Caco-2 (cell line): ENCODE results near the gene PDGFRA. TPM values are rescaled to one million over a fixed set of nuclear protein-coding genes. Genes with fewer than 3 reads are reported as not detected.
A peak's percentile ranks its signal among the peaks of the same experiment; 100 is the strongest.

Experiments
- BruUV-seq: library from RNA; stranded (reverse); fragments of 400-500 nt; replicated peaks from 2 replicates; lab custom pipeline; 2021; lab: Mats Ljungman, UMichigan
- CTCF ChIA-PET: fragments of 300-600 bp; sonication (Branson Sonifier 250); formaldehyde crosslinking; loops from one replicate; lab custom pipeline; 2022; ENCODE audit warnings: antibody characterized with exemption; lab: Charles Lee
- POLR2A ChIA-PET: fragments of 300-600 bp; sonication (Branson Sonifier 250); formaldehyde crosslinking; loops from one replicate; lab custom pipeline; 2022; ENCODE audit warnings: antibody characterized with exemption; lab: Charles Lee
- DNase-seq, 2 experiments: peaks; one replicate each; pipeline versions ENCODE4 v3.0.0 to v3.0.0-alpha.2; 2020 to 2022
- H3K27me3 ChIP-seq: replicated peaks from 2 replicates; pipeline ENCODE4 v1.6.0; 2011; ENCODE audit warnings: low read length; ENCODE audit not compliant: control insufficient read depth, insufficient read depth
- H3K36me3 ChIP-seq: 2 replicates; pipeline ENCODE4 v1.5.1; 2011; ENCODE audit warnings: low read length; ENCODE audit not compliant: control insufficient read depth, insufficient read depth
- H3K4me1 ChIP-seq: fragments of 250-450 bp; sonication (Bioruptor Pico); 2 replicates; pipeline ENCODE4 v1.5.1; 2020; ENCODE audit warnings: mild to moderate bottlenecking
- H3K4me3 ChIP-seq: 2 replicates; pipeline ENCODE4 v1.5.1; 2011; ENCODE audit warnings: low read depth, mild to moderate bottlenecking, control low read depth, low read length
- H3K9me3 ChIP-seq: fragments of 250-450 bp; sonication (Bioruptor Pico); 2 replicates; pipeline ENCODE4 v1.5.1; 2020; ENCODE audit warnings: mild to moderate bottlenecking, moderate library complexity
- H3K27ac Mint-ChIP-seq: one replicate; pipeline ENCODE4 v1.8.0; 2022; ENCODE audit warnings: mixed read lengths; ENCODE audit not compliant: unreplicated experiment
- H3K27me3 Mint-ChIP-seq: one replicate; pipeline ENCODE4 v1.8.0; 2022; ENCODE audit warnings: mixed read lengths; ENCODE audit not compliant: insufficient read depth, unreplicated experiment
- H3K36me3 Mint-ChIP-seq: one replicate; pipeline ENCODE4 v1.8.0; 2022; ENCODE audit warnings: mild to moderate bottlenecking, mixed read lengths; ENCODE audit not compliant: insufficient read depth, unreplicated experiment
- H3K4me1 Mint-ChIP-seq: one replicate; pipeline ENCODE4 v1.8.0; 2022; ENCODE audit warnings: low read depth, mixed read lengths; ENCODE audit not compliant: unreplicated experiment
- H3K4me3 Mint-ChIP-seq: one replicate; pipeline ENCODE4 v1.8.0; 2022; ENCODE audit warnings: mild to moderate bottlenecking, moderate library complexity, mixed read lengths; ENCODE audit not compliant: unreplicated experiment
- H3K9me3 Mint-ChIP-seq: one replicate; pipeline ENCODE4 v1.8.0; 2022; ENCODE audit warnings: mixed read lengths; ENCODE audit not compliant: unreplicated experiment
- CTCF ChIP-seq, 2 experiments: fragments of 200-600 bp in 1 of 2; IDR thresholded peaks; 1 replicate in 1 of 2; 2 replicates in 1 of 2; pipeline versions ENCODE4 v1.5.1 to v1.8.0; 2011 to 2022; ENCODE audit warnings: antibody characterized with exemption in 1 of 2, control low read depth in 1 of 2, inconsistent platforms in 1 of 2, low read depth in 1 of 2, low read length in 1 of 2, mild to moderate bottlenecking in 1 of 2, moderate library complexity in 1 of 2; ENCODE audit not compliant: insufficient read depth in 1 of 2, severe bottlenecking in 1 of 2, unreplicated experiment in 1 of 2
- intact Hi-C: fragments of 100-400 bp; cut with micrococcal nuclease; formaldehyde crosslinking; loops from one replicate; pipeline ENCODE4 v1.10.0; 2022; ENCODE audit not compliant: unreplicated experiment
- total RNA-seq: library from RNA; stranded (reverse); gene quantifications from 2 replicates; pipeline ENCODE4 v1.2.3, GENCODE V29; 2022

The PDGFRA gene
- total RNA-seq, 1 experiment from 2014 or later = 97.4 TPM

GRCh38 chr4:54318904-54319303, 89.8 kb downstream of the PDGFRA start:
- Histone ChIP-seq H3K27me3 (no peaks in the 10 kb centered on the region; the same call in 1 of the 2 replicates), H3K4me1 (no peaks in the 10 kb centered on the region), H3K36me3 (no peaks in the 10 kb centered on the region), H3K4me3 (no peak overlapping the region), H3K9me3 (no peaks in the 10 kb centered on the region)
- Mint-ChIP-seq H3K36me3 (no peaks in the 10 kb centered on the region), H3K27me3 (no peaks in the 10 kb centered on the region), H3K9me3 (no peaks in the 10 kb centered on the region), H3K27ac (no peak overlapping the region), H3K4me3 (no peak overlapping the region), H3K4me1 (no peaks in the 10 kb centered on the region)
- DNase-seq = peak in 1 of 2 experiments; percentile 14
- TF ChIP-seq CTCF (IDR thresholded peaks at IDR 0.05; ENCODE audit: insufficient read depth in 1 of 2, low read depth in 1 of 2, low read length in 1 of 2, severe bottlenecking in 1 of 2, unreplicated experiment in 1 of 2) = peak; percentile 74 to 78
- intact Hi-C loops = no loop called here
- no TSS peak for BruUV-seq
- POLR2A ChIA-PET = interaction anchor here (0.6 kb wide), 1 partner anchor 714 kb away, joined by 3 read pairs; no protein-coding TSS in a partner anchor
- CTCF ChIA-PET = interaction anchor here (0.9 to 1.3 kb wide), 2 partner anchors 115 to 127 kb away, joined by 3 to 4 read pairs; no protein-coding TSS in a partner anchor

- no peaks in the 10 kb centered on the region for H3K9me3 Mint-ChIP-seq
- H3K27ac Mint-ChIP-seq = no peak overlapping the region
- H3K4me1 ChIP-seq = no peaks in the 10 kb centered on the region
- H3K36me3 ChIP-seq = no peaks in the 10 kb centered on the region
- no peaks in the 10 kb centered on the region for H3K27me3 Mint-ChIP-seq
- intact Hi-C loops = loop anchor here (5.0 kb wide), 1 partner anchor 336 kb away; the partner anchor contains the start of gene KIT
- no peaks in the 10 kb centered on the region for H3K4me1 Mint-ChIP-seq
- H3K36me3 Mint-ChIP-seq = no peaks in the 10 kb centered on the region
- H3K4me3 ChIP-seq = no peak overlapping the region
- POLR2A ChIA-PET = no interaction called here
- no peak for TF ChIP-seq CTCF (IDR thresholded peaks at IDR 0.05; ENCODE audit: insufficient read depth in 1 of 2, low read depth in 1 of 2, low read length in 1 of 2, severe bottlenecking in 1 of 2, unreplicated experiment in 1 of 2)
- no peaks in the 10 kb centered on the region for H3K27me3 ChIP-seq
- H3K9me3 ChIP-seq = no peaks in the 10 kb centered on the region
- CTCF ChIA-PET = interaction anchor here (0.6 kb wide), 1 partner anchor 864 kb away, joined by 3 read pairs; no protein-coding TSS in a partner anchor
- BruUV-seq = no TSS peak
- no peak for DNase-seq
- no peak overlapping the region for H3K4me3 Mint-ChIP-seq
These were observed 92.0 kb downstream of the PDGFRA start for GRCh38 chr4:54320826-54321685.

- DNase-seq = peak; percentile 75 to 79
These were observed 93.8 kb downstream of the PDGFRA start for GRCh38 chr4:54322818-54323417.

More at GRCh38 chr4:54322818-54323417, 93.8 kb downstream of the PDGFRA start:
- H3K9me3 Mint-ChIP-seq = no peaks in the 10 kb centered on the region
- no peak overlapping the region for H3K27ac Mint-ChIP-seq
- no peaks in the 10 kb centered on the region for H3K4me1 ChIP-seq
- TF ChIP-seq CTCF (IDR thresholded peaks at IDR 0.05; ENCODE audit: insufficient read depth in 1 of 2, low read depth in 1 of 2, low read length in 1 of 2, severe bottlenecking in 1 of 2, unreplicated experiment in 1 of 2) = peak; percentile 66 to 69
- H3K36me3 ChIP-seq = no peaks in the 10 kb centered on the region
- ChIA-PET CTCF (no interaction called here), POLR2A (no interaction called here)
- intact Hi-C loops = loop anchor here (1.0 to 5.0 kb wide), 6 partner anchors 52 to 638 kb away; partner anchors contain the start of gene KIT
- no peaks in the 10 kb centered on the region for H3K9me3 ChIP-seq
- BruUV-seq = no TSS peak
- no peak overlapping the region for H3K4me3 Mint-ChIP-seq
- H3K27me3 ChIP-seq = no peaks in the 10 kb centered on the region
- no peaks in the 10 kb centered on the region for H3K27me3 Mint-ChIP-seq
- no peaks in the 10 kb centered on the region for H3K36me3 Mint-ChIP-seq
- no peaks in the 10 kb centered on the region for H3K4me1 Mint-ChIP-seq
- no peak overlapping the region for H3K4me3 ChIP-seq
